ENCODE data around the gene SPOPL. TPM values are rescaled to one million over a fixed set of nuclear protein-coding genes. Genes with fewer than 3 reads are reported as not detected.

Gene SPOPL
- total and polyA plus RNA-seq, 10 of the 15 experiments (the other 5 are each of a cell fraction or from before 2014, with no cell fraction given), result 4.0 to 25.0 (median 11.5) TPM

GRCh38 chr2:138559641-138560040 lies 58.1 kb downstream of the SPOPL start:
- no peak for FAIRE-seq
- ChIA-PET CTCF (interaction anchor here (0.6 to 1.6 kb wide), 3 partner anchors 15 to 73 kb away, joined by 3 to 4 read pairs (median 3); no protein-coding TSS in a partner anchor), RAD21 (ENCODE audit: unreplicated experiment) (no interaction called here), SMC1A (ENCODE audit: uncharacterized antibody, unreplicated experiment) (interaction anchor here (0.6 to 1.8 kb wide), 4 partner anchors 15 to 73 kb away, joined by 3 to 9 read pairs (median 3); no protein-coding TSS in a partner anchor), POLR2A (no interaction called here)
- no peak overlapping the region for H2AFZ ChIP-seq (ENCODE audit: control insufficient read depth, low read depth, low read length)
- no peak overlapping the region for H3K4me3 ChIP-seq
- ATAC-seq, result no peak
- BruUV-seq (replicated peaks), result no TSS peak
- DNase-seq (ENCODE audit: low read depth, low spot score), result no peak
- WGBS (ENCODE audit: insufficient coverage, insufficient replicate concordance, low lambda C conversion rate, missing lambda C conversion rate), result 100% methylated on average over 1 of the region's 1 CpG
- H3K36me3 ChIP-seq (ENCODE audit: control insufficient read depth in 2 of 2, insufficient read depth in 2 of 2, low read length in 1 of 2), result peaks cover 2 to 14% of the 10 kb centered on the region in 2 experiments
- H3K9ac ChIP-seq (ENCODE audit: control insufficient read depth, insufficient read depth, low read length), result no peak overlapping the region
- in situ Hi-C loops (cut with MboI), result no loop called here
- intact Hi-C loops (cut with micrococcal nuclease; ENCODE audit: unreplicated experiment), result no loop called here
- no peaks in the 10 kb centered on the region for H3K4me1 ChIP-seq (ENCODE audit: control insufficient read depth, insufficient read depth, low read length)
- H3K9me3 ChIP-seq (replicated peaks; ENCODE audit: control insufficient read depth, insufficient read depth, low read length), result no peaks in the 10 kb centered on the region; the same call in 2 of the 3 replicates
- H3K27me3 ChIP-seq (replicated peaks in 1 of 2; ENCODE audit: control insufficient read depth in 2 of 2, insufficient read depth in 2 of 2, low read length in 1 of 2), result no peaks in the 10 kb centered on the region
- TF ChIP-seq ATF7 (IDR thresholded peaks at IDR 0.05; ENCODE audit: low read depth), result no peak
- no peak for TF ChIP-seq NR2F1 (conservative IDR thresholded peaks at IDR 0.05)
- no peak for TF ChIP-seq E2F4 (IDR thresholded peaks at IDR 0.05; ENCODE audit: low read depth, low read length)
- no peak for TF ChIP-seq E2F8 (IDR thresholded peaks at IDR 0.05; ENCODE audit: low read depth, partially characterized antibody)
- TF ChIP-seq TAF1 (IDR thresholded peaks at IDR 0.05; ENCODE audit: borderline replicate concordance, low read depth, low read length), result no peak
- no peak for TF ChIP-seq MEF2A (IDR thresholded peaks at IDR 0.05; ENCODE audit: insufficient read depth, low read depth, low read length)
- no peak for TF ChIP-seq SMAD5 (IDR thresholded peaks at IDR 0.05; ENCODE audit: low read depth)
- no peak for TF ChIP-seq POU2F2 (IDR thresholded peaks at IDR 0.05; ENCODE audit: borderline replicate concordance, low read depth, low read length)
- no peak for TF ChIP-seq ZZZ3 (IDR thresholded peaks at IDR 0.05; ENCODE audit: control insufficient read depth, insufficient read length, low read depth)
- no peak for TF ChIP-seq IRF4 (IDR thresholded peaks at IDR 0.05; ENCODE audit: low read depth, low read length)
- no peak for TF ChIP-seq GABPA (IDR thresholded peaks at IDR 0.05; ENCODE audit: low read depth)
- TF ChIP-seq JUND (IDR thresholded peaks at IDR 0.05; ENCODE audit: low read depth, low read length), result no peak
- no peak for TF ChIP-seq STAT3 (IDR thresholded peaks at IDR 0.05; ENCODE audit: low read depth, low read length)
- TF ChIP-seq IRF5 (IDR thresholded peaks at IDR 0.05; ENCODE audit: borderline replicate concordance), result no peak
- TF ChIP-seq WRNIP1 (IDR thresholded peaks at IDR 0.05; ENCODE audit: borderline replicate concordance, low read depth, low read length), result no peak
- no peak for TF ChIP-seq ATF2 (IDR thresholded peaks at IDR 0.05; ENCODE audit: low read length)
- no peak for TF ChIP-seq CHD2 (IDR thresholded peaks at IDR 0.05; ENCODE audit: borderline replicate concordance, low read depth, low read length)
- H3K79me2 ChIP-seq (ENCODE audit: control insufficient read depth, insufficient read depth, low read length), result no peaks in the 10 kb centered on the region
- H3K4me2 ChIP-seq (ENCODE audit: control insufficient read depth, insufficient read depth), result no peak overlapping the region
- H4K20me1 ChIP-seq (ENCODE audit: control insufficient read depth, insufficient read depth), result no peaks in the 10 kb centered on the region
- no peak overlapping the region for H3K27ac ChIP-seq (ENCODE audit: control insufficient read depth, insufficient read depth)
